Left kidney (tissue), 2 donors: ENCODE results near the gene PLAC1. TPM values are rescaled to one million over a fixed set of nuclear protein-coding genes. Genes with fewer than 3 reads are reported as not detected.
A peak's percentile ranks its signal among the peaks of the same experiment; 100 is the strongest.

Experiments
- DNase-seq: peaks from one replicate; pipeline ENCODE4 v3.0.0-alpha.2; 2013
- polyA plus RNA-seq: library from polyadenylated mRNA; unstranded; fragments of 120-200 nt; gene quantifications from one replicate; pipeline ENCODE4 v1.2.1, GENCODE V29; 2013; ENCODE audit not compliant: insufficient read length

PLAC1 gene
- polyA plus RNA-seq, 1 donor: 4.5 TPM

- DNase-seq: no peak
These were observed 115.0 kb downstream of the PLAC1 start for GRCh38 chrX:134543288-134543687.

GRCh38 chrX:134542485-134542884, 115.8 kb downstream of the PLAC1 start:
- no peak for DNase-seq

- DNase-seq: no peak
These were observed 116.4 kb downstream of the PLAC1 start for GRCh38 chrX:134541906-134542305.

- DNase-seq: no peak
These were observed 120.0 kb downstream of the PLAC1 start for GRCh38 chrX:134538316-134538715.

- DNase-seq: no peak
These were observed 120.9 kb downstream of the PLAC1 start for GRCh38 chrX:134537179-134537955.

- DNase-seq: no peak
These were observed 124.3 kb downstream of the PLAC1 start for GRCh38 chrX:134533952-134534351.

GRCh38 chrX:134533352-134533751, 124.9 kb downstream of the PLAC1 start:
- no peak for DNase-seq

GRCh38 chrX:134530845-134531244, 127.4 kb downstream of the PLAC1 start:
- no peak for DNase-seq

GRCh38 chrX:134529481-134529880, 128.8 kb downstream of the PLAC1 start:
- no peak for DNase-seq

- DNase-seq: no peak
These were observed 129.3 kb downstream of the PLAC1 start for GRCh38 chrX:134528960-134529359.

GRCh38 chrX:134526399-134526798, 131.9 kb downstream of the PLAC1 start:
- no peak for DNase-seq

GRCh38 chrX:134525086-134525792, 133.0 kb downstream of the PLAC1 start:
- no peak for DNase-seq

- DNase-seq: no peak
These were observed 134.1 kb downstream of the PLAC1 start for GRCh38 chrX:134524181-134524580.

- DNase-seq: peak; percentile 59
These were observed 137.3 kb downstream of the PLAC1 start for GRCh38 chrX:134520860-134521390.

Other genes starting within 250 kb of the PLAC1 start
- gene HPRT1, start 198.3 kb downstream of the PLAC1 start, polyA plus RNA-seq: 49.7 TPM
- gene PABIR2, start 138.7 kb upstream of the PLAC1 start, polyA plus RNA-seq: 55.6 TPM